Suprapubic skin (tissue), 4 donors: ENCODE results near the gene CENPO.

Source experiments
- EP300 ChIP-seq: sonication (generic); formaldehyde crosslinking; IDR thresholded peaks from one replicate; pipeline ENCODE4 v1.6.1; 2017; ENCODE audit warnings: antibody characterized with exemption
- POLR2A ChIP-seq, 2 donors: fragments of 450-650 bp; IDR thresholded peaks; one replicate each; pipeline ENCODE4 v1.6.1; 2017; ENCODE audit warnings: antibody characterized with exemption in 2 of 2, mild to moderate bottlenecking in 2 of 2, moderate library complexity in 2 of 2
- POLR2AphosphoS5 ChIP-seq, 3 donors: sonication (generic); formaldehyde crosslinking; IDR thresholded peaks; one replicate each; pipeline ENCODE4 v1.6.1; 2017; ENCODE audit warnings: antibody characterized with exemption in 3 of 3
- TF ChIP-seq, protein P1 (sequence below), 2 donors: fragments of 200-600 bp in 1 of 2; fragments of 450-650 bp in 1 of 2; sonication (generic) in 1 of 2; IDR thresholded peaks; one replicate each; pipeline ENCODE4 v1.5.1; 2016 to 2019; ENCODE audit warnings: antibody characterized with exemption in 2 of 2, mild to moderate bottlenecking in 1 of 2, moderate library complexity in 1 of 2

DNA sequence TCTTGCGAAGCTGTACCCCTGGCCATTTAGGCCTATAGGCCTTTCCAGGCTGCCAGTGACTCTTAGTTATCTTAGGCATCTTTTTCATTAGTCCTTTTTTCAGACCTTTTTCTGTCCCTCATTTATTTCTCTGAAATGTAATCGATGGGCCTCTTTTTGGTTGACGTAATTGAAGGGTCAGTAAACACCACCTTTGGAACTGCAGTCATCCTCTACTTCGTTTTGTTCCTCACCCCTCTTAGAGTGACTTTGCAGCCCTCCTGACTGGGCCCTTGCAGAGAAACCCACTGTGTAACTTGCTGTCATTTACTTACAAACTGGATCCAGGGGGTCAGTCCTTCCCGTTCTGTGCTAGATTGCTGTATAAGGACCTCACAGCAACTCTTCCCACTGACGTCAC lies 23.2 kb downstream of the CENPO start:
- TF ChIP-seq, protein P1, sequence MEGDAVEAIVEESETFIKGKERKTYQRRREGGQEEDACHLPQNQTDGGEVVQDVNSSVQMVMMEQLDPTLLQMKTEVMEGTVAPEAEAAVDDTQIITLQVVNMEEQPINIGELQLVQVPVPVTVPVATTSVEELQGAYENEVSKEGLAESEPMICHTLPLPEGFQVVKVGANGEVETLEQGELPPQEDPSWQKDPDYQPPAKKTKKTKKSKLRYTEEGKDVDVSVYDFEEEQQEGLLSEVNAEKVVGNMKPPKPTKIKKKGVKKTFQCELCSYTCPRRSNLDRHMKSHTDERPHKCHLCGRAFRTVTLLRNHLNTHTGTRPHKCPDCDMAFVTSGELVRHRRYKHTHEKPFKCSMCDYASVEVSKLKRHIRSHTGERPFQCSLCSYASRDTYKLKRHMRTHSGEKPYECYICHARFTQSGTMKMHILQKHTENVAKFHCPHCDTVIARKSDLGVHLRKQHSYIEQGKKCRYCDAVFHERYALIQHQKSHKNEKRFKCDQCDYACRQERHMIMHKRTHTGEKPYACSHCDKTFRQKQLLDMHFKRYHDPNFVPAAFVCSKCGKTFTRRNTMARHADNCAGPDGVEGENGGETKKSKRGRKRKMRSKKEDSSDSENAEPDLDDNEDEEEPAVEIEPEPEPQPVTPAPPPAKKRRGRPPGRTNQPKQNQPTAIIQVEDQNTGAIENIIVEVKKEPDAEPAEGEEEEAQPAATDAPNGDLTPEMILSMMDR (IDR thresholded peaks at IDR 0.05): no peak
- TF ChIP-seq POLR2A (IDR thresholded peaks at IDR 0.05) (no peak), EP300 (no peak), POLR2AphosphoS5 (IDR thresholded peaks at IDR 0.05) (no peak)
